ENCODE data around the gene WFIKKN2. TPM values are rescaled to one million over a fixed set of nuclear protein-coding genes. Genes with fewer than 3 reads are reported as not detected.

The WFIKKN2 gene
- total RNA-seq, 1 experiment from 2014 or later, result not detected

- Histone ChIP-seq H3K4me3 (ENCODE audit: insufficient read depth, low read depth, low read length) (no peak overlapping the region), H3K27me3 (ENCODE audit: control insufficient read depth, insufficient read depth, low read length) (no peaks in the 10 kb centered on the region), H3K36me3 (replicated peaks; ENCODE audit: control insufficient read depth, insufficient read depth, low read length) (no peaks in the 10 kb centered on the region)
- DNase-seq, result no peak
Observed at GRCh38 chr17:50883850-50884438, 48.6 kb downstream of the WFIKKN2 start.

GRCh38 chr17:50884439-50885311 is 49.3 kb downstream of the WFIKKN2 start:
- Histone ChIP-seq H3K4me3 (ENCODE audit: insufficient read depth, low read depth, low read length) (no peak overlapping the region), H3K36me3 (replicated peaks; ENCODE audit: control insufficient read depth, insufficient read depth, low read length) (no peaks in the 10 kb centered on the region), H3K27me3 (ENCODE audit: control insufficient read depth, insufficient read depth, low read length) (no peaks in the 10 kb centered on the region)
- no peak for DNase-seq

- Histone ChIP-seq H3K4me3 (ENCODE audit: insufficient read depth, low read depth, low read length) (no peak overlapping the region), H3K36me3 (replicated peaks; ENCODE audit: control insufficient read depth, insufficient read depth, low read length) (no peaks in the 10 kb centered on the region), H3K27me3 (ENCODE audit: control insufficient read depth, insufficient read depth, low read length) (no peaks in the 10 kb centered on the region)
- no peak for DNase-seq
Observed at GRCh38 chr17:50887705-50888245, 52.4 kb downstream of the WFIKKN2 start.

GRCh38 chr17:50889528-50890118 is 54.2 kb downstream of the WFIKKN2 start:
- no peak for DNase-seq
- no peaks in the 10 kb centered on the region for H3K36me3 ChIP-seq (replicated peaks; ENCODE audit: control insufficient read depth, insufficient read depth, low read length)
- H3K4me3 ChIP-seq (ENCODE audit: insufficient read depth, low read depth, low read length), result no peak overlapping the region
- H3K27me3 ChIP-seq (ENCODE audit: control insufficient read depth, insufficient read depth, low read length), result no peaks in the 10 kb centered on the region

- no peak for DNase-seq
- Histone ChIP-seq H3K27me3 (ENCODE audit: control insufficient read depth, insufficient read depth, low read length) (no peaks in the 10 kb centered on the region), H3K36me3 (replicated peaks; ENCODE audit: control insufficient read depth, insufficient read depth, low read length) (no peaks in the 10 kb centered on the region), H3K4me3 (ENCODE audit: insufficient read depth, low read depth, low read length) (no peak overlapping the region)
Observed at GRCh38 chr17:50890675-50891516, 55.5 kb downstream of the WFIKKN2 start.

- no peak overlapping the region for H3K4me3 ChIP-seq (ENCODE audit: insufficient read depth, low read depth, low read length)
- H3K36me3 ChIP-seq (replicated peaks; ENCODE audit: control insufficient read depth, insufficient read depth, low read length), result no peaks in the 10 kb centered on the region
- no peaks in the 10 kb centered on the region for H3K27me3 ChIP-seq (ENCODE audit: control insufficient read depth, insufficient read depth, low read length)
- no peak for DNase-seq
Observed at GRCh38 chr17:50891577-50891989, 56.2 kb downstream of the WFIKKN2 start.

Other genes starting within 250 kb of the WFIKKN2 start
- gene ABCC3, start 200.7 kb upstream of the WFIKKN2 start, total RNA-seq (2014; rRNA removed; shearing (Covaris generic)), result 0.33 and 0.48 TPM in 2 replicates
- 42.0 and 46.0 TPM in 2 replicates for gene ANKRD40, start 127.7 kb upstream of the WFIKKN2 start, total RNA-seq (2014; rRNA removed; shearing (Covaris generic))
- gene LUC7L3, start 116.0 kb upstream of the WFIKKN2 start, total RNA-seq (2014; rRNA removed; shearing (Covaris generic)), result 45.4 and 76.9 TPM in 2 replicates
- not detected in 2 replicates for gene ANKRD40CL, start 68.1 kb upstream of the WFIKKN2 start, total RNA-seq (2014; rRNA removed; shearing (Covaris generic))
- 5.2 and 8.6 TPM in 2 replicates for gene TOB1, start 30.8 kb downstream of the WFIKKN2 start, total RNA-seq (2014; rRNA removed; shearing (Covaris generic))

All from H7 (cell line).